Muscle layer of colon (tissue), 2 donors: ENCODE results near the gene CCDC107.
"Not testable (repeated sequence)": the region's sequence is repeated elsewhere in the genome, so short reads cannot be mapped to it uniquely, and the experiment has no call there.

ENCODE experiments used
- H3K27ac ChIP-seq: one replicate; pipeline ENCODE4 v1.7.0; 2013; ENCODE audit warnings: low read depth, mild to moderate bottlenecking, low read length, moderate library complexity
- H3K27me3 ChIP-seq, 2 donors: one replicate each; pipeline ENCODE4 v1.7.0; 2013; ENCODE audit warnings: low read length in 2 of 2, mild to moderate bottlenecking in 2 of 2; ENCODE audit not compliant: insufficient read depth in 2 of 2, control insufficient read depth in 1 of 2
- H3K36me3 ChIP-seq: one replicate; pipeline ENCODE4 v1.7.0; 2013; ENCODE audit warnings: mild to moderate bottlenecking, low read length; ENCODE audit not compliant: insufficient read depth
- H3K4me1 ChIP-seq: one replicate; pipeline ENCODE4 v1.7.0; 2013; ENCODE audit warnings: mild to moderate bottlenecking, low read length; ENCODE audit not compliant: insufficient read depth
- H3K4me3 ChIP-seq, 2 donors: one replicate each; pipeline ENCODE4 v1.7.0; 2013; ENCODE audit warnings: low read length in 2 of 2, low read depth in 1 of 2, mild to moderate bottlenecking in 1 of 2, moderate library complexity in 1 of 2
- H3K9ac ChIP-seq: one replicate; pipeline ENCODE4 v1.7.0; 2013; ENCODE audit warnings: low read length
- H3K9me3 ChIP-seq: one replicate; pipeline ENCODE4 v1.7.0; 2013; ENCODE audit warnings: mild to moderate bottlenecking, low read length
- donor health status: abdominal sarcoma.
- donor health status: Adenocarcinoma of cecum.

CCDC107 gene

GRCh38 chr9:35618854-35619799 lies 39.0 kb upstream of the CCDC107 start:
- Histone ChIP-seq H3K27ac (no peak overlapping the region), H3K4me1 (peaks cover 12% of the 10 kb centered on the region)

DNA sequence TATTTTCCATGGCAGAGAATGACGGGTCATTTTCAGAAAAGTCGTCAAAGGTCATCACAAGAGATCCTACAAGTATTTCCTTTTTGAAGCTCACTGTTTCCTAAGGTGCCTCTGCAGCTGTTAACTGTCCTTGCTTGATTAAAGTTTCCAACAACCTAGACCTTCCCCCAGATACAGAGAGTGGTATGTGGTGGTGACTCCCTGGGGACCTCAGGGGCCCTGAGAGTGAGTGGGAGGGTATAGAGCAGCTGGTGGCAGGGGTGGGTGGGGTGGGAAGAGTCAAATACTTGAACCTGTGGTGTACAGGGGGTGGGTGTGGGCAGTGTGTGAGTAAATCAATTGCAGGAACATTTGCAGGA lies 38.3 kb upstream of the CCDC107 start:
- Histone ChIP-seq H3K27me3 (peaks cover 0 to 4% of the 10 kb centered on the region in 2 donors), H3K4me3 (no peak overlapping the region), H3K36me3 (no peaks in the 10 kb centered on the region), H3K9ac (no peak overlapping the region), H3K27ac (no peak overlapping the region), H3K9me3 (no peaks in the 10 kb centered on the region), H3K4me1 (peaks cover 12% of the 10 kb centered on the region)

More at GRCh38 chr9:35618854-35619799, 39.0 kb upstream of the CCDC107 start:
- no peaks in the 10 kb centered on the region for H3K9me3 ChIP-seq
- no peak overlapping the region for H3K9ac ChIP-seq
- peaks cover 0 to 4% of the 10 kb centered on the region in 2 donors for H3K27me3 ChIP-seq
- no peak overlapping the region for H3K4me3 ChIP-seq
- H3K36me3 ChIP-seq: no peaks in the 10 kb centered on the region

- no peak overlapping the region for H3K27ac ChIP-seq
- no peaks in the 10 kb centered on the region for H3K9me3 ChIP-seq
- no peak overlapping the region for H3K9ac ChIP-seq
- H3K27me3 ChIP-seq: no peaks in the 10 kb centered on the region
- no peaks in the 10 kb centered on the region for H3K4me1 ChIP-seq
- no peak overlapping the region for H3K4me3 ChIP-seq
- no peaks in the 10 kb centered on the region for H3K36me3 ChIP-seq
Observed at GRCh38 chr9:35627575-35627974, 30.5 kb upstream of the CCDC107 start.

DNA sequence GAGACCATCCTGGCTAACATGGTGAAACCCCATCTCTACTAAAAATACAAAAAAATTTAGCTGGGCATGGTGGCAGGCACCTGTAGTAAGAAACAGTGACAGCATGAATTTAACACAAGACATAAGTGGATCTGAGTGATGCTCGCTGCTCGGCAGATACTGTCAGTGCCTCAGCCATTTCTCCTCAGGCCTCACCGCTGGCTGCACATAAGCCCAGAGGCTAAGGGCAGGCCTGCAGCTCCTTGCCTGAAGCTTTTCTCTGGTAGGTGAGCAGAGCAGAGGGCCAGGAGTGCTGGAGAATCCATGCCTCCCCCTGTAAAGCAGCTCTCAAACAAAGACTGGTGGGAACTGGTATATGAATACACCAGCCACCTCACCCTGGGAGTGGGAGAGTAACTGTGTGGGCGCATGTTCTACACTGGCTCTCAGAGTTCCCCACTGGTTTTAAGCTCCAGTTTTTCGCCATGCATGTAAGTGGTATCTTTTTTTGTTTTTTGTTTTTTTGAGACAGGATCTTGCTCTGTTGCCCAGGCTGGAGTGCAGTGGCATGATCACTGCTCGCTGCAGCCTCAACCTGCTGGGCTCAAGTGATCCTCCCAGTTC lies 29.6 kb upstream of the CCDC107 start:
- Histone ChIP-seq H3K4me1 (no peaks in the 10 kb centered on the region), H3K4me3 (no peak overlapping the region), H3K36me3 (no peaks in the 10 kb centered on the region), H3K9ac (no peak overlapping the region), H3K27ac (no peak overlapping the region), H3K9me3 (no peaks in the 10 kb centered on the region), H3K27me3 (no peaks in the 10 kb centered on the region)

- H3K27me3 ChIP-seq: no peaks in the 10 kb centered on the region
- H3K9me3 ChIP-seq: no peaks in the 10 kb centered on the region
- H3K36me3 ChIP-seq: no peaks in the 10 kb centered on the region
- H3K4me1 ChIP-seq: no peaks in the 10 kb centered on the region
- H3K9ac ChIP-seq: no peak overlapping the region
- no peak overlapping the region for H3K27ac ChIP-seq
- no peak overlapping the region for H3K4me3 ChIP-seq
Observed at GRCh38 chr9:35629597-35629996, 28.5 kb upstream of the CCDC107 start.

DNA sequence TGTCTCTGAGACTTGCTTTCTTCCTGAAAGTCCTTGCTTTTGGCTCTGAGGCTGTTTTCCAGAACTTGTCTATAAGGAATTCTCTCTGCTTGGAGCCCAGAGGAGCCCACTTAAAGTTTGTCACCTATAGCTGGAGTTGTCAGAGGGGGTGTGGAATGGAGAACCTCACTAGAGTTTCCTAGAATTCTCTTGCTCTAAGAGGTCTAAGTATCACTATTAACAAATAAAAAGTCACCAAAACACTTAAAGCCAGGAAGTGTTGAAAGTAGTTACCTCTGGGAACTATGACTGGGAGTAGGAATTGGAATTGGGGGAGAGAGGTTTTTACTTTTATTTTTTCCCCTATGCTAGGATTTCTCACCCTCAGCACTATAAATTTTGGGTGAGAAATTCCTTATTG lies 22.4 kb upstream of the CCDC107 start:
- H3K27ac ChIP-seq: no peak overlapping the region
- H3K9ac ChIP-seq: no peak overlapping the region
- H3K4me1 ChIP-seq: no peaks in the 10 kb centered on the region
- H3K4me3 ChIP-seq: no peak overlapping the region
- H3K9me3 ChIP-seq: no peaks in the 10 kb centered on the region
- H3K36me3 ChIP-seq: no peaks in the 10 kb centered on the region
- no peaks in the 10 kb centered on the region for H3K27me3 ChIP-seq

DNA sequence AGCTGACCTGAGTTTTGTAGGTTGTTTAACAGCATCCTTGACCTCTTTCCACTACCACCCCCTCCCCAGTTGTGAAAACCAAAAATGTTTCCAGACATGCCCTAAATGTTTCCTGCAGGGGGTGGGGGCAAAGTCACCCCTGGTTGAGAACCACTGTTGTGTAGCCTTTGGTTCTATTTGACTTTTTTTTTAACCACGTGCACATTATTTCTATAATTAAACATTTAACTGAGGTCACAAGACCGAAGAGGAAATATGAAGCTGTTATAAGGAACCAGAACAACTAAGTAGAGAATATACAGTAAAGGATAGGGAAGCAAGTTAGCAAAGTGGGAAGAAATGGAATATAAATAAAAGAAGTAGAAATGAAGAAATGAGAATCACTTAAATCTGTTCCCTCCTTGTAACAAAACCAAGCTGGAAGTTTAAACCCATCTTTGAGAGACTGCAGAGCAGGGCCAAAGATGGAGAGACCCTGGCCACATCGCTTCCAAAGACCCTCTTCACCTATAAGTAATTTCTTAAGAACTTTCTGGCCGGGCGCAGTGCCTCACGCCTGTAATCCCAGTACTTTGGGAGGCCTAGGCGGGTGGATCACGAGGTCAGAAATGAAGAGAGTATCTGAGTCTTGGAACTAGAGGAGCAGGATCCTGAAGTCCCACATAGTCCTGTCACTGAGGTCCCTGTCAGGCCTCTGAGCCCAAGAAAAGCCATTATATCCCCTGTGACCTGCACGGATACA lies 21.8 kb upstream of the CCDC107 start:
- Histone ChIP-seq H3K9me3 (no peaks in the 10 kb centered on the region), H3K9ac (no peak overlapping the region), H3K27ac (no peak overlapping the region), H3K36me3 (no peaks in the 10 kb centered on the region), H3K4me1 (no peaks in the 10 kb centered on the region), H3K4me3 (no peak overlapping the region), H3K27me3 (no peaks in the 10 kb centered on the region)

DNA sequence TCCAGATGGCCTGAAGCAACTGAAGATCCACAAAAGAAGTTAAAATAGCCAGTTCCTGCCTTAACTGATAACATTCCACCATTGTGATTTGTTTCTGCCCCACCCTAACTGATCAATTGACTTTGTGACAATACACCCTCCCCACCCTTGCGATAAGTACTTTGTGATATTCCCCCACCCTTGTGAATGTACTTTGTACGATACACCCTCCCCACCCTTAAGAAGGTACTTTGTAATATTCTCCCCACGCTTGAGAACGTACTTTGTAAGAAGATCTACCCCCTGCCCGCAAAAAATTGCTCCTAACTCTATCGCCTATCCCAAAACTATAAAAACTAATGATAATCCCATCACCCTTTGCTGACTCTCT lies 21.2 kb upstream of the CCDC107 start:
- not testable (repeated sequence) for H3K36me3 ChIP-seq, H3K9me3 ChIP-seq, H3K27me3 ChIP-seq, H3K27ac ChIP-seq, H3K4me3 ChIP-seq, H3K9ac ChIP-seq, H3K4me1 ChIP-seq

GRCh38 chr9:35637427-35637955 lies 20.6 kb upstream of the CCDC107 start:
- H3K4me1 ChIP-seq, H3K9me3 ChIP-seq, H3K4me3 ChIP-seq: not testable (repeated sequence)

DNA sequence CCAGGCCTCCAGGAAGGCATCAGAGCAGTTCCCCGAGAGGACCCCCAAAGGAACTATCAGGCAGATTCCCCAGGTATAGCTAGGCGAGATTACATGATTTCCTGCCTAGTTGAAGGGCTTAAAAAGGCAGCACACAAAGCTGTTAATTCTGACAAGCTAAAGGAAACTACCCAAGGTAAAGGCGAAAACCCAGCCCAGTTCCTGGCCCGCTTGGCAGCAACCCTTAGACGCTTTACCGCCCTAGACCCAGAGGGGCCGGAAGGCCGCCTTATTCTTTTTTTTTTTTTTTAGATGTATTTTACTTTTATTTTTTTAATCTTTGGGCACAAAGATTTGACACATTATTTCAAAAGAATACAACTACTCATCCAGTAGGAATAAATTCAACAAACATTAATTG lies 19.3 kb upstream of the CCDC107 start:
- not testable (repeated sequence) for H3K4me1 ChIP-seq, H3K27ac ChIP-seq, H3K9ac ChIP-seq, H3K36me3 ChIP-seq, H3K27me3 ChIP-seq, H3K4me3 ChIP-seq, H3K9me3 ChIP-seq

More at GRCh38 chr9:35637427-35637955, 20.6 kb upstream of the CCDC107 start:
- H3K36me3 ChIP-seq, H3K27me3 ChIP-seq, H3K27ac ChIP-seq, H3K9ac ChIP-seq: not testable (repeated sequence)

DNA sequence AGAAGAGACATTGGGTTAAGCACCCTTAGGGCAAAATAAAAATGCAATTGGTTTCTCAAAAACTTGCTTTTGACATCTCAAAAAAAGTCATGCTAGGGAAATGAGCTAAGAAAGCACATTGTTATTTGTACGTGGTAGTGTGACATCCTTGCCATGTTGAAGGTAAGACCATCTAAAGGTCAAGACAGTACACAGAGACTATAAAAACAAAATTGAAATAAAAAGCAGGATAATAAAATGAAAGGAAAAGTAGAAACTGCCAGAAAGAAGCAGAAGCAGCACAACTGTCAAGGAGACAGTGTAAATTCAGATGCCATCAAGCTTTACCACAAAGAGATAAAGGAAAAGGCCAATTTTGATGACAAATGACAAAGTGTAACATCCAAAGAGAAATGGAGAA lies 18.9 kb upstream of the CCDC107 start:
- not testable (repeated sequence) for H3K27ac ChIP-seq, H3K9ac ChIP-seq, H3K4me3 ChIP-seq, H3K36me3 ChIP-seq, H3K27me3 ChIP-seq, H3K4me1 ChIP-seq, H3K9me3 ChIP-seq
